ENCODE measurements around the gene SLC15A3.

GRCh38 chr11:60935676-60936442 is 16.1 kb downstream of the SLC15A3 start:
- TF ChIP-seq EZH2 (IDR thresholded peaks at IDR 0.05; ENCODE audit: insufficient read depth, low read length) (no peak), CTCF (IDR thresholded peaks at IDR 0.05; ENCODE audit: insufficient read depth, low read depth, low read length) (no peak)

Data from astrocyte (in vitro differentiated cells and primary cell).